ENCODE results near the gene HDDC3.

HDDC3 gene

GRCh38 chr15:90892023-90892422 is 40.3 kb downstream of the HDDC3 start:
- H3K4me1 ChIP-seq (ENCODE audit: control insufficient read depth, low read depth, low read length), result no peaks in the 10 kb centered on the region
- no peaks in the 10 kb centered on the region for H3K9me3 ChIP-seq (ENCODE audit: control insufficient read depth, low read depth, low read length)
- H3K4me3 ChIP-seq (ENCODE audit: low read length), result no peak overlapping the region
- no peaks in the 10 kb centered on the region for H3K27me3 ChIP-seq (ENCODE audit: control insufficient read depth, insufficient read depth, low read length)
- H3K36me3 ChIP-seq (ENCODE audit: control insufficient read depth, low read depth, low read length), result peaks cover 4% of the 10 kb centered on the region
- no peak overlapping the region for H3K27ac ChIP-seq (ENCODE audit: low read length)
- H3K9ac ChIP-seq (ENCODE audit: low read length), result no peak overlapping the region

DNA sequence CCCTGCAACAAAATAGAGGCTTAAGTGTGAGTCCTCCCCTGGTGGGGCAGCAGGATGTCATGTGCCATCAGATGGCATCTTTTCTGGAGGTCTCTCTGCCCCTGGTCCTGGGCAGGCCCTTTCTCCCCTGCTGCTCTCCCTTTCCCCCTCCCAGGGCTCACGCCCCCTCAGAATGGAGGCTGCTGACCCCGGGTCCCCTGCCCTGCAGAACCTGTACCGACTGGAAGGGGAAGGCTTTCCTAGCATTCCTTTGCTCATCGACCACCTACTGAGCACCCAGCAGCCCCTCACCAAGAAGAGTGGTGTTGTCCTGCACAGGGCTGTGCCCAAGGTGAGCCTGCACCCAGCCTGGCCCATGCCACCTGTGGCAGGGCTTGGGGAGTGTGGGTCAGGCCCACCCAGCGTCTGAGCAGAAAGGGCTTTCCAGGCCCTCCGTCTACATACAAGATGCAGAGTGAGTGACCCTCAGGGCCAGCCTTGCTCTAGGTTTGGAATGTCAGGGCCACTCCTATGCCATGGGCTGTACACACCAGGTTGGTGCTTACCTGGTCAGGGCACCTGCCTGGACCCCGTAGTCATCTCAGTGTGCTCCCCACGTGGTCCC is 40.9 kb downstream of the HDDC3 start:
- Histone ChIP-seq H3K9ac (ENCODE audit: low read length) (no peak overlapping the region), H3K9me3 (ENCODE audit: control insufficient read depth, low read depth, low read length) (no peaks in the 10 kb centered on the region), H3K27ac (ENCODE audit: low read length) (no peak overlapping the region), H3K36me3 (ENCODE audit: control insufficient read depth, low read depth, low read length) (peaks cover 4% of the 10 kb centered on the region), H3K27me3 (ENCODE audit: control insufficient read depth, insufficient read depth, low read length) (no peaks in the 10 kb centered on the region), H3K4me3 (ENCODE audit: low read length) (no peak overlapping the region), H3K4me1 (ENCODE audit: control insufficient read depth, low read depth, low read length) (no peaks in the 10 kb centered on the region)

- H3K9me3 ChIP-seq (ENCODE audit: control insufficient read depth, low read depth, low read length), result no peaks in the 10 kb centered on the region
- peaks cover 4% of the 10 kb centered on the region for H3K36me3 ChIP-seq (ENCODE audit: control insufficient read depth, low read depth, low read length)
- H3K4me3 ChIP-seq (ENCODE audit: low read length), result no peak overlapping the region
These were observed 41.5 kb downstream of the HDDC3 start for GRCh38 chr15:90890839-90891238.

DNA sequence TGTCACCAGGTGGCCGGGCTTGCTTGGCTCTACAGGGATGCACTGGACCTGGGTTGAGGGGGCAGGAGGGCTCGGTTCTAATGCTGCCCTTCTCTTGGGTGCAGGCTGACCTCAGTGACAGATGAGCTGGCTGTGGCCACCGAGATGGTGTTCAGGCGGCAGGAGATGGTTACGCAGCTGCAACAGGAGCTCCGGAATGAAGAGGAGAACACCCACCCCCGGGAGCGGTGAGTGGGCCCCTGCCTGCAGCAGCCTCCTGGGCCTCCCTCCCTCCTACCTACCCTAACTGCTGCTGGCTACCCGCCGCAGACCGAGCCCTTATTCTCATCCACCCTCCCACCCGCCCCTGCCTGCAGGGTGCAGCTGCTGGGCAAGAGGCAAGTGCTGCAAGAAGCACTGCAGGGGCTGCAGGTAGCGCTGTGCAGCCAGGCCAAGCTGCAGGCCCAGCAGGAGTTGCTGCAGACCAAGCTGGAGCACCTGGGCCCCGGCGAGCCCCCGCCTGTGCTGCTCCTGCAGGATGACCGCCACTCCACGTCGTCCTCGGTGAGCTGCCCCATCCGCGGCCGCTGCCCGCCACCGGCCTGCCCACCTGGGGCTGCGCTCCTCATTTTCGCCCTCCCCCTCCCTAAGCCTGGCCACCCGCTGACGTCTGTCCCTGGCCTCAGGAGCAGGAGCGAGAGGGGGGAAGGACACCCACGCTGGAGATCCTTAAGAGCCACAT is 42.5 kb downstream of the HDDC3 start:
- peaks cover 4% of the 10 kb centered on the region for H3K36me3 ChIP-seq (ENCODE audit: control insufficient read depth, low read depth, low read length)
- H3K27me3 ChIP-seq (ENCODE audit: control insufficient read depth, insufficient read depth, low read length), result no peaks in the 10 kb centered on the region
- no peak overlapping the region for H3K4me3 ChIP-seq (ENCODE audit: low read length)
- no peaks in the 10 kb centered on the region for H3K4me1 ChIP-seq (ENCODE audit: control insufficient read depth, low read depth, low read length)
- H3K9me3 ChIP-seq (ENCODE audit: control insufficient read depth, low read depth, low read length), result no peaks in the 10 kb centered on the region
- no peak overlapping the region for H3K9ac ChIP-seq (ENCODE audit: low read length)
- no peak overlapping the region for H3K27ac ChIP-seq (ENCODE audit: low read length)

More at GRCh38 chr15:90890839-90891238, 41.5 kb downstream of the HDDC3 start:
- H3K27ac ChIP-seq (ENCODE audit: low read length), result no peak overlapping the region
- no peaks in the 10 kb centered on the region for H3K4me1 ChIP-seq (ENCODE audit: control insufficient read depth, low read depth, low read length)
- no peak overlapping the region for H3K9ac ChIP-seq (ENCODE audit: low read length)
- H3K27me3 ChIP-seq (ENCODE audit: control insufficient read depth, insufficient read depth, low read length), result no peaks in the 10 kb centered on the region

GRCh38 chr15:90889313-90889730 is 43.0 kb downstream of the HDDC3 start:
- Histone ChIP-seq H3K27me3 (ENCODE audit: control insufficient read depth, insufficient read depth, low read length) (no peaks in the 10 kb centered on the region), H3K36me3 (ENCODE audit: control insufficient read depth, low read depth, low read length) (peaks cover 4% of the 10 kb centered on the region), H3K9me3 (ENCODE audit: control insufficient read depth, low read depth, low read length) (no peaks in the 10 kb centered on the region), H3K9ac (ENCODE audit: low read length) (no peak overlapping the region), H3K4me1 (ENCODE audit: control insufficient read depth, low read depth, low read length) (no peaks in the 10 kb centered on the region), H3K27ac (ENCODE audit: low read length) (no peak overlapping the region), H3K4me3 (ENCODE audit: low read length) (no peak overlapping the region)

DNA sequence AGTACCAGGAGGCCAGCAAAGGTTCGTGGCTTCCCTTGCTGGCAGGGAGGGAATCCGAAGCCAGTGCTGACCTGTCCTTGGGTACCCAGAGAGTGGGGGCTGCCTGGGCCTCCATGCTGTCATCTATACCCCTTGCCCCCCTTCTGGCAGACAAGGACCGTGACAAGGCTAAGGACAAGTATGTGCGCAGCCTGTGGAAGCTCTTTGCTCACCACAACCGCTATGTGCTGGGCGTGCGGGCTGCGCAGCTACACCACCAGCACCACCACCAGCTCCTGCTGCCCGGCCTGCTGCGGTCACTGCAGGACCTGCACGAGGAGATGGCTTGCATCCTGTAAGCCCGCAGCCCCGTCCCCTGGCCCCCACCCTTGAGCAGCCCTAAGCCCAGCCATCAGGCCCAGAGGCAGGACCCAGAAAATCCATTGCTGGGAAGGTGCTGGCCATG is 45.3 kb downstream of the HDDC3 start:
- no peak overlapping the region for H3K9ac ChIP-seq (ENCODE audit: low read length)

GRCh38 chr15:90886291-90886614 is 46.1 kb downstream of the HDDC3 start:
- Histone ChIP-seq H3K9me3 (ENCODE audit: control insufficient read depth, low read depth, low read length) (no peaks in the 10 kb centered on the region), H3K4me1 (ENCODE audit: control insufficient read depth, low read depth, low read length) (peaks cover 7% of the 10 kb centered on the region), H3K27ac (ENCODE audit: low read length) (no peak overlapping the region), H3K36me3 (ENCODE audit: control insufficient read depth, low read depth, low read length) (no peaks in the 10 kb centered on the region), H3K4me3 (ENCODE audit: low read length) (no peak overlapping the region), H3K9ac (ENCODE audit: low read length) (no peak overlapping the region), H3K27me3 (ENCODE audit: control insufficient read depth, insufficient read depth, low read length) (no peaks in the 10 kb centered on the region)

More for the DNA sequence above, 45.3 kb downstream of the HDDC3 start:
- Histone ChIP-seq H3K9me3 (ENCODE audit: control insufficient read depth, low read depth, low read length) (no peaks in the 10 kb centered on the region), H3K36me3 (ENCODE audit: control insufficient read depth, low read depth, low read length) (no peaks in the 10 kb centered on the region), H3K4me1 (ENCODE audit: control insufficient read depth, low read depth, low read length) (peaks cover 7% of the 10 kb centered on the region), H3K27me3 (ENCODE audit: control insufficient read depth, insufficient read depth, low read length) (no peaks in the 10 kb centered on the region), H3K27ac (ENCODE audit: low read length) (no peak overlapping the region), H3K4me3 (ENCODE audit: low read length) (no peak overlapping the region)

GRCh38 chr15:90885432-90886290 is 46.7 kb downstream of the HDDC3 start:
- H3K27ac ChIP-seq (ENCODE audit: low read length), result no peak overlapping the region
- H3K27me3 ChIP-seq (ENCODE audit: control insufficient read depth, insufficient read depth, low read length), result no peaks in the 10 kb centered on the region
- no peak overlapping the region for H3K4me3 ChIP-seq (ENCODE audit: low read length)
- no peak overlapping the region for H3K9ac ChIP-seq (ENCODE audit: low read length)
- H3K4me1 ChIP-seq (ENCODE audit: control insufficient read depth, low read depth, low read length), result peaks cover 7% of the 10 kb centered on the region
- no peaks in the 10 kb centered on the region for H3K9me3 ChIP-seq (ENCODE audit: control insufficient read depth, low read depth, low read length)
- H3K36me3 ChIP-seq (ENCODE audit: control insufficient read depth, low read depth, low read length), result no peaks in the 10 kb centered on the region

DNA sequence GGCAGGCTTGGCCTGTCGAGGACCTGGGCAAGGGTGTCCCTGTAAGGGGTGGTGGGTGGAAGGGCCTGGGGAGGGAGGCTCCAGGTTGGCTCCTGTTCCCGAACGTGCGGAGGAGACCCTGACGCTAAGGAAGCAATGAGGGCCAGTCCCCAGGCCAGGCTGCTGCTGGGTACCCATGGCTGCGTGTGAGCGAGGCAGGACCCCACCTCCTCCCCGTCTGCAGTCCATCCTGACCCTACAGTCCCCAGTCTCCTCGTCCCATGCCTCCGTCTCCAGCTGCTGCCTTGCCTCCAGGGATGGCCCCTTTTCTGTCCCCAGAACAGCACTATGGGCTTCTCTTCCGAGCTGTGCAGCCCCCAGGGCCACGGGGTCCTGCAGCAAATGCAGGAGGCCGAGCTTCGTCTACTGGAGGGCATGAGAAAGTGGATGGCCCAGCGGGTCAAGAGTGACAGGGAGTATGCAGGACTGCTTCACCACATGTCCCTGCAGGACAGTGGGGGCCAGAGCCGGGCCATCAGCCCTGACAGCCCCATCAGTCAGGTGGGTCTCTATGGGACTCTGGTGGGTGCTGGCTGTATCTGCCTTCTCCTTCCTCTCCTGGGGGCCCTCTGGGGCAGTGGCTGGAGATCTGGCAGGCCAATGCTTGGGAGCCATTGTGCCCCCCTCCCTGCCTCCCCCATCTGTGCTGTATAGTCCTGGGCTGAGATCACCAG is 47.5 kb downstream of the HDDC3 start:
- Histone ChIP-seq H3K27me3 (ENCODE audit: control insufficient read depth, insufficient read depth, low read length) (no peaks in the 10 kb centered on the region), H3K9me3 (ENCODE audit: control insufficient read depth, low read depth, low read length) (no peaks in the 10 kb centered on the region), H3K27ac (ENCODE audit: low read length) (no peak overlapping the region), H3K36me3 (ENCODE audit: control insufficient read depth, low read depth, low read length) (peaks cover under 1% of the 10 kb centered on the region), H3K9ac (ENCODE audit: low read length) (peak overlapping the region; percentile 54), H3K4me3 (ENCODE audit: low read length) (peak overlapping the region; percentile 48), H3K4me1 (ENCODE audit: control insufficient read depth, low read depth, low read length) (peaks cover 7% of the 10 kb centered on the region)

DNA sequence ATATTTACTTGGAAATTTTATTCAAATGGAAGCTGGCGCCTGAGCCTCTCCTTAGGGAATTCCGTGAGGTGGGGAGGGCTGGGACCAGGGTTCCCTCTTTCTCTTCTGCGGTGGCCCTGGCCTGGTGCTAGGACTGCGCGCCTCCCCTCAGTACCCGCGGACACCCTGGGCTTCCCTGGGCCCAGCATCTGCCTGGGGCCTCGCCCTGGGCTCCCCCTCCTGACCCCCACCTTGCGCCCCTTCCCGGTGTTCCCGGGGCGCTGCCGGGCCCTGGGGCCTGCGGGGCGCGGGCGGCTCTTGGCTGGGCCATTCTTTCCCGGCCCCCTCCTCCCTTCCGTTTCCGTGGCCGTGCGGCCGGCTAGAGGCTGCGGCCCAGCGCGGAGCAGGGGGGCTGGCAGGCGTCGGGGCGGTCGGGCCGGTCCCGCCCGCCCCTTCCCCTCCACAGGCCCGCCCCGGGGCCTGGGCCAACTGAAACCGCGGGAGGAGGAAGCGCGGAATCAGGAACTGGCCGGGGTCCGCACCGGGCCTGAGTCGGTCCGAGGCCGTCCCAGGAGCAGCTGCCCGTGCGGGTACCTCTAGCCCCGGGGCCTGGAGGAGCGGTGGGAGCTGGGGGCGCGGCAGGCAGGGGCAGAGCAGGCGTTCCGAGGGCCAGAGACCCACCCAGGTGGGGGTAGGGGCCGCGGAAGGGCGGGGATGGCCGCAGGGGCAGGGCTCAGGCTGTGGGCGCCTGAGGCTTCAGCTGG is 48.2 kb downstream of the HDDC3 start, which contains the start of gene FES:
Gene FES, plus strand, starts transcription at position 529 of the 743 bp plus-strand sequence. CDS start 542 bp downstream, outside the sequence.
- Histone ChIP-seq H3K4me3 (ENCODE audit: low read length) (peak within 1 kb of the TSS; percentile 48), H3K4me1 (ENCODE audit: control insufficient read depth, low read depth, low read length) (peaks cover 7% of the 10 kb centered on the region), H3K9ac (ENCODE audit: low read length) (peak within 1 kb of the TSS; percentile 54), H3K9me3 (ENCODE audit: control insufficient read depth, low read depth, low read length) (no peaks in the 10 kb centered on the region), H3K27me3 (ENCODE audit: control insufficient read depth, insufficient read depth, low read length) (no peaks in the 10 kb centered on the region), H3K27ac (ENCODE audit: low read length) (no peak within 1 kb of the TSS), H3K36me3 (ENCODE audit: control insufficient read depth, low read depth, low read length) (peaks cover 7% of the 10 kb centered on the region)

All from iPS-18a (cell line).